Osteocyte (in vitro differentiated cells): ENCODE data around the gene SALL4. TPM values are rescaled to one million over a fixed set of nuclear protein-coding genes. Genes with fewer than 3 reads are reported as not detected.

Experiments used
- DNase-seq: peaks from one replicate; pipeline ENCODE4 v3.0.0; 2021; ENCODE audit warnings: mixed read lengths; ENCODE audit not compliant: unreplicated experiment; ENCODE audit errors: extremely low spot score
- H3K27ac Mint-ChIP-seq: one replicate; pipeline ENCODE4 v1.8.0; 2021; ENCODE audit warnings: mild to moderate bottlenecking, mixed read lengths; ENCODE audit not compliant: unreplicated experiment
- H3K27me3 Mint-ChIP-seq: one replicate; pipeline ENCODE4 v1.8.0; 2021; ENCODE audit warnings: mixed read lengths; ENCODE audit not compliant: unreplicated experiment
- H3K36me3 Mint-ChIP-seq: one replicate; pipeline ENCODE4 v1.8.0; 2021; ENCODE audit warnings: mixed read lengths; ENCODE audit not compliant: unreplicated experiment
- H3K4me1 Mint-ChIP-seq: one replicate; pipeline ENCODE4 v1.8.0; 2021; ENCODE audit warnings: mixed read lengths; ENCODE audit not compliant: unreplicated experiment
- H3K4me3 Mint-ChIP-seq: one replicate; pipeline ENCODE4 v1.8.0; 2021; ENCODE audit warnings: mild to moderate bottlenecking, moderate library complexity, mixed read lengths; ENCODE audit not compliant: unreplicated experiment
- H3K9me3 Mint-ChIP-seq: one replicate; pipeline ENCODE4 v1.8.0; 2021; ENCODE audit warnings: mixed read lengths; ENCODE audit not compliant: unreplicated experiment
- CTCF ChIP-seq: fragments of 200-600 bp; sonication (generic); IDR thresholded peaks from 2 replicates; pipeline ENCODE4 v1.5.0; 2021; ENCODE audit warnings: antibody characterized with exemption, mild to moderate bottlenecking, moderate library complexity
- total RNA-seq: library from RNA; stranded (reverse); gene quantifications from 2 replicates; pipeline ENCODE4 v1.2.1, GENCODE V29; 2021

The SALL4 gene
- total RNA-seq, 1 donor from 2014 or later = 2.6 TPM

DNA sequence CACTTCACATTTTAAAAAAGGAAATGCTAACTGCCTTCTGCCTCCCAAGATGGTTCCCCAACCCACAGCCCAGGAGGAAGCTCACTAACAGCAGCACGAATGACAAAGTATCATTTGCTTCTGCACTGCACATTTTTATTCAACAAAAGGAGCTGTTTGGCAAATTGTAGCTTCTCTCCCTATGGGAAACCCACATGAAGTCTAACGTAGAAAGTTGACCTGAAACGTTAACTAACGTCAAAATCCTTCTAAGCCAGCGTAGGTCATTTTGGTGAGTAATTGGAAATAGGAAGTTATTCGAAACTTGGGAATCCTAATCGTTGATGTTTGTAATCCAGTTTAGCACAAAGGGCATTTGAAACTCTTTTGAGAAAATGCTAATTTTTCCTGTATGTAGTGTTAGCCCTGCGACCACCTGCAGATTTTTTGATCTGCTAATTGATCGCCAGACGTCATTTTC, 2.9 kb downstream of the SALL4 start:
- Mint-ChIP-seq H3K4me3 (no peak overlapping the region), H3K27me3 (peaks cover 18% of the 10 kb centered on the region), H3K4me1 (peaks cover 32% of the 10 kb centered on the region), H3K36me3 (no peaks in the 10 kb centered on the region), H3K9me3 (no peaks in the 10 kb centered on the region), H3K27ac (no peak overlapping the region)
- no peak for TF ChIP-seq CTCF
- DNase-seq = no peak

- H3K27me3 Mint-ChIP-seq = peaks cover 12% of the 10 kb centered on the region
- H3K4me1 Mint-ChIP-seq = peaks cover 32% of the 10 kb centered on the region
- no peak for DNase-seq
- H3K36me3 Mint-ChIP-seq = no peaks in the 10 kb centered on the region
- H3K9me3 Mint-ChIP-seq = no peaks in the 10 kb centered on the region
- no peak for TF ChIP-seq CTCF
- no peak overlapping the region for H3K27ac Mint-ChIP-seq
- H3K4me3 Mint-ChIP-seq = no peak overlapping the region
These were observed 4.8 kb downstream of the SALL4 start for GRCh38 chr20:51797357-51798025.

DNA sequence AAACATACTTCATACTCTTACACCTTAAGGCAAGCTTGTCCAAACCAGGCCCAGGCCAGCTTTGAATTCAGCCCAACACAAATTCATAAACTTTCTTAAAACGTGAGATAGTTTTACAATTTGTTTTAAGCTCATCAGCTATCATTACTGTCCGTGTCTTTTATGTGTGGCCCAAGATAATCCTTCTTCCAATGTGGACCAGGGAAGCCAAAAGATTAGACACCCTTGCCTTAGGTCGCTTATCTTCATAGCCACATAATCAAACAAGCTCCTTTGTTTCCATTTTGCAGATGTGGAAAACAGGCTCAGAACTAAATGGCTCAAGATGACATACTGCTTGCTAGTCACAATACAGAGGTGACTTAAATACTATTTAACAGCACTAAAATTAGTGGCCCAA, 6.0 kb downstream of the SALL4 start:
- H3K4me3 Mint-ChIP-seq = no peak overlapping the region
- H3K36me3 Mint-ChIP-seq = no peaks in the 10 kb centered on the region
- no peak for TF ChIP-seq CTCF
- H3K9me3 Mint-ChIP-seq = no peaks in the 10 kb centered on the region
- no peak for DNase-seq
- peaks cover 12% of the 10 kb centered on the region for H3K27me3 Mint-ChIP-seq
- H3K27ac Mint-ChIP-seq = no peak overlapping the region
- H3K4me1 Mint-ChIP-seq = peaks cover 29% of the 10 kb centered on the region

DNA sequence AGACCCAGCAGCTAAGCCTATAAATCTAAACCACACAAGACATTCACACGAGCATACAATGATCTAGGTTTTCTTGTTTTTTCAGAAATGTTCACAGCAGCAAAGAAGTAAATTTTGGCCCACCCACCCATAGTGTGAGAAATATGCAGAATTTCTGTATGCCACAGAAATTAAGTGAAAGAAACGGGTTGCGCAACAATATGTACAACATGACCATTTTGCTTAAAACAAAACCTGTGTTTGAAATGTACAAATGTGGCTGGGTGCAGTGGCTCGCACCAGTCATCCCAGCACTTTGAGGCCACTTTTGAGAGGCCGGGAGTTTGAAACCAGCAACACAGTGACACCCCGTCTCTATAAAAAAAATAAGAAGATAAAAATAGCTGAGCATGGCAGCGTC, 9.4 kb downstream of the SALL4 start:
- Mint-ChIP-seq H3K36me3 (peaks cover 2% of the 10 kb centered on the region), H3K27ac (no peak overlapping the region), H3K4me1 (peaks cover 9% of the 10 kb centered on the region), H3K4me3 (no peak overlapping the region), H3K27me3 (peaks cover 3% of the 10 kb centered on the region), H3K9me3 (no peaks in the 10 kb centered on the region)
- no peak for TF ChIP-seq CTCF
- DNase-seq = no peak

- no peaks in the 10 kb centered on the region for H3K4me1 Mint-ChIP-seq
- no peak for DNase-seq
- no peaks in the 10 kb centered on the region for H3K27me3 Mint-ChIP-seq
- no peaks in the 10 kb centered on the region for H3K9me3 Mint-ChIP-seq
- H3K27ac Mint-ChIP-seq = no peak overlapping the region
- no peak for TF ChIP-seq CTCF
- H3K36me3 Mint-ChIP-seq = peaks cover 2% of the 10 kb centered on the region
- no peak overlapping the region for H3K4me3 Mint-ChIP-seq
These were observed 10.7 kb downstream of the SALL4 start for GRCh38 chr20:51791626-51792025.
